ENCODE data around the gene CDPF1. TPM values are rescaled to one million over a fixed set of nuclear protein-coding genes. Genes with fewer than 3 reads are reported as not detected.

Gene CDPF1
- total and polyA plus RNA-seq, 12 donors, result 10.2 to 32.9 (median 14.2) TPM

- Histone ChIP-seq H3K27ac (no peak overlapping the region), H3K27me3 (no peaks in the 10 kb centered on the region), H3K9me3 (replicated peaks in 1 of 3) (no peaks in the 10 kb centered on the region), H3K4me3 (no peak overlapping the region), H3K4me1 (replicated peaks in 1 of 2) (peaks cover 19 to 29% of the 10 kb centered on the region in 2 donors), H3K36me3 (replicated peaks in 1 of 2) (peaks cover 0 to 28% of the 10 kb centered on the region in 2 donors)
- TF ChIP-seq POLR2A (IDR thresholded peaks at IDR 0.05), result no peak
- no peak for TF ChIP-seq CTCF (IDR thresholded peaks at IDR 0.05)
- intact Hi-C loops (cut with DNase I), result no loop called here
- 90 to 95% (median 92%) methylated on average over 7 to 16 of the region's 16 CpGs for whole genome bisulfite sequencing, 4 donors
- DNase-seq, result peak in 1 of 7 donors; percentile 46
Measured at GRCh38 chr22:46238541-46238940, 11.6 kb downstream of the CDPF1 start.

GRCh38 chr22:46237453-46238124 is 12.5 kb downstream of the CDPF1 start:
- intact Hi-C loops (cut with DNase I), result no loop called here
- peak in 1 of 7 donors; percentile 37 for DNase-seq
- Histone ChIP-seq H3K27me3 (no peaks in the 10 kb centered on the region), H3K4me1 (replicated peaks in 1 of 2) (peaks cover 25 to 38% of the 10 kb centered on the region in 2 donors), H3K36me3 (replicated peaks in 1 of 2) (peaks cover 0 to 28% of the 10 kb centered on the region in 2 donors), H3K4me3 (no peak overlapping the region), H3K9me3 (replicated peaks in 1 of 3) (no peaks in the 10 kb centered on the region), H3K27ac (no peak overlapping the region)
- 87 to 94% (median 92%) methylated on average over 10 to 12 of the region's 12 CpGs for WGBS, 4 donors
- TF ChIP-seq POLR2A (IDR thresholded peaks at IDR 0.05), result no peak
- TF ChIP-seq CTCF (IDR thresholded peaks at IDR 0.05), result no peak

- Histone ChIP-seq H3K4me1 (replicated peaks in 1 of 2) (peaks cover 10 to 17% of the 10 kb centered on the region in 2 donors), H3K36me3 (replicated peaks in 1 of 2) (peaks cover 0 to 36% of the 10 kb centered on the region in 2 donors), H3K27ac (no peak overlapping the region), H3K4me3 (no peak overlapping the region), H3K9me3 (replicated peaks in 1 of 3) (no peaks in the 10 kb centered on the region), H3K27me3 (no peaks in the 10 kb centered on the region)
- 94 to 95% (median 95%) methylated on average over 12 of the region's 12 CpGs for WGBS, 4 donors
- intact Hi-C loops (cut with DNase I), result no loop called here
- no peak for DNase-seq
- TF ChIP-seq POLR2A (IDR thresholded peaks at IDR 0.05) (no peak), CTCF (IDR thresholded peaks at IDR 0.05) (no peak)
Measured at GRCh38 chr22:46234969-46235368, 15.1 kb downstream of the CDPF1 start.

- 15 to 25% (median 19%) methylated on average over 6 to 9 of the region's 9 CpGs for WGBS, 4 donors
- H3K27me3 ChIP-seq, result no peaks in the 10 kb centered on the region
- intact Hi-C loops (cut with DNase I), result no loop called here
- H3K27ac ChIP-seq, result peak overlapping the region in 3 of 5 donors; percentile 70 to 82 (median 80)
- no peak overlapping the region for H3K4me3 ChIP-seq
- peaks cover 0 to 27% of the 10 kb centered on the region in 2 donors for H3K36me3 ChIP-seq (replicated peaks in 1 of 2)
- peak; percentile 83 to 95 (median 91) for DNase-seq
- peak in 1 of 2 donors; percentile 70 for TF ChIP-seq POLR2A (IDR thresholded peaks at IDR 0.05)
- TF ChIP-seq CTCF (IDR thresholded peaks at IDR 0.05), result no peak
- peaks cover 10 to 17% of the 10 kb centered on the region in 2 donors for H3K4me1 ChIP-seq (replicated peaks in 1 of 2)
- no peaks in the 10 kb centered on the region for H3K9me3 ChIP-seq (replicated peaks in 1 of 3)
Measured at GRCh38 chr22:46233231-46233630, 16.9 kb downstream of the CDPF1 start.

All from adrenal gland (tissue), 12 donors.